HFFc6 (cell line): Measurements from ENCODE around the gene DPP6. TPM values are rescaled to one million over a fixed set of nuclear protein-coding genes. Genes with fewer than 3 reads are reported as not detected.

Source experiments
- DNase-seq: peaks from one replicate; pipeline ENCODE4 v3.0.0-alpha.2; 2018
- H3K27ac Mint-ChIP-seq: 2 replicates; pipeline ENCODE4 v1.8.0; 2020; ENCODE audit warnings: mild to moderate bottlenecking, mixed read lengths
- H3K27me3 Mint-ChIP-seq: 2 replicates; pipeline ENCODE4 v1.8.0; 2021; ENCODE audit warnings: mild to moderate bottlenecking, moderate library complexity, mixed read lengths; ENCODE audit not compliant: insufficient read depth
- H3K36me3 Mint-ChIP-seq: 2 replicates; pipeline ENCODE4 v1.8.0; 2021; ENCODE audit warnings: low read depth, mixed read lengths
- H3K4me1 Mint-ChIP-seq: 2 replicates; pipeline ENCODE4 v1.8.0; 2020; ENCODE audit warnings: low read depth, mixed read lengths
- H3K4me3 Mint-ChIP-seq: 2 replicates; pipeline ENCODE4 v1.8.0; 2020; ENCODE audit warnings: mild to moderate bottlenecking, moderate library complexity, mixed read lengths
- H3K9me3 Mint-ChIP-seq: 2 replicates; pipeline ENCODE4 v1.8.0; 2020; ENCODE audit warnings: mild to moderate bottlenecking, mixed read lengths
- CTCF ChIP-seq: fragments of 200-600 bp; sonication (generic); IDR thresholded peaks from 2 replicates; pipeline ENCODE4 v1.5.0; 2021; ENCODE audit warnings: antibody characterized with exemption, mild to moderate bottlenecking
- total RNA-seq, 6 experiments: library from RNA; stranded (reverse); fragmentation: NEBNext Ultra II Directional; extraction: Animal tissue kit (Norgen Biotek cat#: 25700); gene quantifications; 2 replicates in 1 of 6; 3 replicates in 5 of 6; pipeline ENCODE4 v1.2.3, GENCODE V29; 2021

Gene DPP6
- total RNA-seq, 6 experiments from 2014 or later = not detected

DNA sequence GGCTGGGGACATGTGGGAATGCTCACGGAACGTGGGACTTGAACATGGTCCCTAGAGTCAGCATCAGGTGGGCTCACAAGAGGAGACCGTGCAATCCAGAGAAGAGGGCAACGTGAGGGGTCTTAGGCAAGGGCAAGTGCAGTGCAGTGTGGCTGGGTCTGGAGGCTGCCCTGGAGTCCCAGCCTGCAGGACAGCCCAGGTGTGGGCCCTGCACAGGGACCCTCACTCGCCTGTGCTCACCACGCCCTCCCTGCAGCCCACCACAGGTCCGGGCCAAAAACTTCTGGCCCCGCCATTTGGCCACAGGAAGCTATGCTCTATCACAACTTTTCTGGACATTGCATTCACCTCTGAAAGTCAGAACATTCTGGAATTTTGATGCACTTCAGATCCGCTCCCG, 817.2 kb downstream of the DPP6 start:
- Mint-ChIP-seq H3K4me3 (no peak overlapping the region), H3K36me3 (peaks cover 5% of the 10 kb centered on the region; the same call in 1 of the 2 replicates), H3K9me3 (peaks cover 32% of the 10 kb centered on the region; the same call in 1 of the 2 replicates), H3K27ac (no peak overlapping the region), H3K27me3 (peaks cover 3% of the 10 kb centered on the region; the same call in 1 of the 2 replicates), H3K4me1 (no peaks in the 10 kb centered on the region)
- no peak for TF ChIP-seq CTCF
- no peak for DNase-seq

DNA sequence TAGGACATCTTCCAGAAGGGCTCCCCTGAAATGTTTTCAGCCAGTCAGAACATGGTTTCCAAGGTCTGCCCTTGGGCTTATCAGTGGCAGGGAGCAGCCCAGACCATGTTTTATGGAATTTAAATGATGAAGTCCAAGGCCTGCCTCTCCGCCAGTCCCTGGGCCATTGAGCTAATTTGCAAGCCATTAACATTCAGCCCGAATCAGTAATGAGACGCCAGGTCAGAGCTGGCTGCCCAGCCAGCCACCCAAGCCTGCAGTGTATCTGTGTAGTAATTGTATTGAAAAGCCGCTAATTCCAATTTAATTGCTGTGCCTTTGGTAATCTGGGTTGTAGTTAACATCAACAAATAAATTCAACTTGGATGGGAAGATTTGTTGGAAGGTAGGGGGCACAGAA, 819.3 kb downstream of the DPP6 start:
- peaks cover 3% of the 10 kb centered on the region; the same call in 1 of the 2 replicates for H3K27me3 Mint-ChIP-seq

DNA sequence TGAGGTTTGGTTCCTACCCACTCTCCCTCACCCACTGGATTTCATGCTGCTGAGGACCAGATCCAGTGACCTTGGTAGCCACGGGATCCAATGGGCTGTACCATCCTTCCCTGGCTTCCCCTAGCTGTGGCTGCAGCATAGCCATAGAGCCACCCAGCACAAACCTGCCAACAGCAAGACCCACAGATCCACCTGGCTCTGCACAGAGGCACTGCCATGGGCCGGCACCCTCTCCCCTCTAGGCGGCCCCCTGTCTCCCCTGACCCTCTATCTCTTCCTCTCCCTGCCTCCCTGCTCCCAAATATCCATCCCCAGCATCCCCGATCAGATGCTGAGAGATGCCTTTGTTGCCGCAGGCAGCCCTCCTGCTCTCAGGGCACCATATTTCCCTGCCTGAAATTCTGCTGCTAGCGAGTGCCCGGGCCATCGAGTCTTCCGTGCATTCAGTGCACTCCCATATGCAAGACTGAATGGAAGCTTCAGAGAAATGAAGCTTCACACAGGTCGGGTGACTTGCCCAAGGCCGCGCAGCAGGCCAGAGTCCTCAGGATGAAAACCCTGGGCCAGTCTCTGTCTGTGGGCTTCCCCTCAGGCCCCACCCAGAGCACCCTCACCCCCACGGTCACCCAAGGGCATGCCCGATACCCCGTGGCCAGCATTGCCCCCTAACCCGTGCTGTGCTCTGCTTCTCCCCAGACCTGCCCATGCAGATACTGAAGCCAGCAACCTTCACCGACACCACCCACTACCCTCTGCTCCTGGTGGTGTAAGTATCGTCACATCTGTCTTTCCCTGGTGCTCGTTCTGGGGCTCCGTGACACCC, 819.9 kb downstream of the DPP6 start:
- Mint-ChIP-seq H3K9me3 (peaks cover 33% of the 10 kb centered on the region; the same call in 1 of the 2 replicates), H3K4me3 (no peak overlapping the region), H3K36me3 (no peaks in the 10 kb centered on the region; the same call in 1 of the 2 replicates), H3K27me3 (peaks cover 3% of the 10 kb centered on the region; the same call in 1 of the 2 replicates), H3K4me1 (no peaks in the 10 kb centered on the region), H3K27ac (no peak overlapping the region)
- TF ChIP-seq CTCF = no peak
- DNase-seq = no peak

More for the DNA sequence above, 819.3 kb downstream of the DPP6 start:
- DNase-seq = no peak
- no peaks in the 10 kb centered on the region for H3K4me1 Mint-ChIP-seq
- H3K9me3 Mint-ChIP-seq = peaks cover 34% of the 10 kb centered on the region; the same call in 1 of the 2 replicates
- no peak overlapping the region for H3K27ac Mint-ChIP-seq
- no peak overlapping the region for H3K4me3 Mint-ChIP-seq
- no peak for TF ChIP-seq CTCF
- no peaks in the 10 kb centered on the region; the same call in 1 of the 2 replicates for H3K36me3 Mint-ChIP-seq

DNA sequence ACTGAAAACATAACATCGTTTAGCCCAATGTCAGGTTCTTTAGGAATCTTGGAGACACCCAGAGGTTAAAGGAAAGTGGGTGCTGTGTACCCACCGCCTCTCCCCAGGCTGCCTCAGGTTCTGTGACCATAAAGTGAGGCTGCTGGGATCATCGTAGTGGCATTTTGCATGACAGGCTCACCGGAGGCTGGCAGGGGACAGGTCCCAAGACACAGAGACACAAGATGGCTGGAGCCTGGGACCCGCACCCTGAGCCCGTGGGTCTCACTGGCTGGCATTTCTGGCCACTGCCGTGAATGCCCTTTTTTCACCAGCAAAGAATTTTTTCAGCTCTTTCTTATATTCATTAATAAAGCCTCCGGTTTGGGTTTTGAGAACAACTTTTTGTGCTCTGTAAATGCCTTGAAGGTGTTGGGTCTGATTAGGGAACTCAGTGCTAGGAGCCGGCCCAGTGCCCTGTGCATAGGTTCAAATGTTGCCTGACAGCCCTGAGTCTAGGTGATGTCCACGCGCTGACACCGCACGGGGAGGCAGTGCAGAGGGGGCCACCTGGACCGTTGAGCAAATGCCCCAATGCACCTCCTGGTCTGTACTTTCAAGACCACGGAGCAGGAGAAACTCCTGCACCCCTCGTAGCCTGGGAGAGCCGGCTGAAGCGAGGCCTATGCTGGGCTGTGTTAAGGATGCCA, 820.8 kb downstream of the DPP6 start:
- Mint-ChIP-seq H3K27me3 (peaks cover 3% of the 10 kb centered on the region; the same call in 1 of the 2 replicates), H3K9me3 (peaks cover 34% of the 10 kb centered on the region; the same call in 1 of the 2 replicates), H3K27ac (no peak overlapping the region), H3K4me3 (no peak overlapping the region), H3K4me1 (no peaks in the 10 kb centered on the region), H3K36me3 (no peaks in the 10 kb centered on the region; the same call in 1 of the 2 replicates)
- no peak for TF ChIP-seq CTCF
- no peak for DNase-seq

DNA sequence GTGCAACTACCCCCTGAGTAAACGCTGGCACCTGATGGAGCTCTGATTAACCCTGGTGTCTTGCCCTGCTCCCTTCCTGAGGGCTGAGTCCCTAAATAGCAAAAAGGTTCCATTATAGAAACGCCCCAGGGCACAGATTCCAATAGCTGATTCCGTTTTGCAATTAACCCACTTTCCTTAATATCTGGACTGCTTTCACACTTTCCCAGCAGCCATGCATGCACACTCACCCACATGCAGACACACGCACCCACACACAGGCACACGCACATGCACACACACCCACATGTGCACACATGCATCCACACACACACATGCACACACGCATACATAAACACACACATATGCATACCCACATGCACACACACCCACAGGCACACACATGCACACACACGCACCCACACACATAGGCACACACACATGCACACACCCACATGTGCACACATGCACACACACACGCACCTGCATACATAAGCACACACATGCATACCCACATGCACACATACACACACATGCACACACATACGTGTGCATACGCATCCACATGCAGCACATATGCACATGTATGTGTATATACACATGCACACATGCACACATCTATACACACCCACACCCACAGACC, 821.4 kb downstream of the DPP6 start:
- no peak overlapping the region for H3K4me3 Mint-ChIP-seq
- TF ChIP-seq CTCF = no peak
- peaks cover 3% of the 10 kb centered on the region for H3K27me3 Mint-ChIP-seq
- no peak overlapping the region for H3K27ac Mint-ChIP-seq
- H3K9me3 Mint-ChIP-seq = peaks cover 38% of the 10 kb centered on the region; the same call in 1 of the 2 replicates
- no peaks in the 10 kb centered on the region for H3K4me1 Mint-ChIP-seq
- no peak for DNase-seq
- H3K36me3 Mint-ChIP-seq = no peaks in the 10 kb centered on the region; the same call in 1 of the 2 replicates
